Vagina (tissue), 2 donors: ENCODE measurements around the gene FBXW5. TPM values are rescaled to one million over a fixed set of nuclear protein-coding genes. Genes with fewer than 3 reads are reported as not detected.

Experiments used
- DNase-seq, 2 donors: peaks; one replicate each; pipeline ENCODE4 v3.0.0-alpha.2; 2017; ENCODE audit errors: extremely low spot score in 2 of 2
- H3K27ac ChIP-seq: fragments of 200-600 bp; sonication (generic); one replicate; pipeline ENCODE4 v1.5.1; 2019
- H3K27me3 ChIP-seq: fragments of 200-600 bp; sonication (generic); one replicate; pipeline ENCODE4 v1.5.1; 2019
- H3K36me3 ChIP-seq, 2 donors: fragments of 200-600 bp; sonication (generic); one replicate each; pipeline ENCODE4 v1.5.1; 2017 to 2019
- H3K4me1 ChIP-seq: fragments of 200-600 bp; sonication (generic); one replicate; pipeline ENCODE4 v1.5.1; 2019
- H3K4me3 ChIP-seq, 2 donors: fragments of 200-600 bp; sonication (generic); 1 replicate in 1 of 2; 2 replicates in 1 of 2; pipeline ENCODE4 v1.5.1; 2016 to 2019
- H3K9me3 ChIP-seq: fragments of 200-600 bp; sonication (generic); one replicate; pipeline ENCODE4 v1.5.1; 2019
- POLR2A ChIP-seq, 2 donors: fragments of 450-650 bp; IDR thresholded peaks; one replicate each; pipeline ENCODE4 v1.6.1; 2017; ENCODE audit warnings: antibody characterized with exemption in 2 of 2, mild to moderate bottlenecking in 2 of 2, moderate library complexity in 2 of 2
- POLR2AphosphoS5 ChIP-seq, 2 donors: sonication (generic); formaldehyde crosslinking; IDR thresholded peaks; one replicate each; pipeline ENCODE4 v1.9.0; 2017; ENCODE audit warnings: antibody characterized with exemption in 2 of 2, mild to moderate bottlenecking in 2 of 2, low read depth in 1 of 2; ENCODE audit not compliant: insufficient read depth in 1 of 2
- intact Hi-C: fragments of 100-400 bp; cut with DNase I; formaldehyde crosslinking; loops from one replicate; pipeline ENCODE4 v1.15.1; 2023
- total RNA-seq: library from RNA; depleted of rRNA; stranded (reverse); fragments of >200 nt; gene quantifications from one replicate; pipeline ENCODE4 v1.2.3, GENCODE V29; 2016
- TF ChIP-seq, protein P1 (sequence below), 3 experiments: fragments of 450-650 bp in 2 of 3; fragments of 200-600 bp in 1 of 3; sonication (generic) in 1 of 3; IDR thresholded peaks; one replicate each; pipeline ENCODE4 v1.5.1; 2017 to 2019; ENCODE audit warnings: antibody characterized with exemption in 3 of 3, mild to moderate bottlenecking in 2 of 3, moderate library complexity in 2 of 3

The FBXW5 gene, protein sequence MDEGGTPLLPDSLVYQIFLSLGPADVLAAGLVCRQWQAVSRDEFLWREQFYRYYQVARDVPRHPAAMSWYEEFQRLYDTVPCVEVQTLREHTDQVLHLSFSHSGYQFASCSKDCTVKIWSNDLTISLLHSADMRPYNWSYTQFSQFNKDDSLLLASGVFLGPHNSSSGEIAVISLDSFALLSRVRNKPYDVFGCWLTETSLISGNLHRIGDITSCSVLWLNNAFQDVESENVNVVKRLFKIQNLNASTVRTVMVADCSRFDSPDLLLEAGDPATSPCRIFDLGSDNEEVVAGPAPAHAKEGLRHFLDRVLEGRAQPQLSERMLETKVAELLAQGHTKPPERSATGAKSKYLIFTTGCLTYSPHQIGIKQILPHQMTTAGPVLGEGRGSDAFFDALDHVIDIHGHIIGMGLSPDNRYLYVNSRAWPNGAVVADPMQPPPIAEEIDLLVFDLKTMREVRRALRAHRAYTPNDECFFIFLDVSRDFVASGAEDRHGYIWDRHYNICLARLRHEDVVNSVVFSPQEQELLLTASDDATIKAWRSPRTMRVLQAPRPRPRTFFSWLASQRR
- 125 TPM for total RNA-seq

DNA sequence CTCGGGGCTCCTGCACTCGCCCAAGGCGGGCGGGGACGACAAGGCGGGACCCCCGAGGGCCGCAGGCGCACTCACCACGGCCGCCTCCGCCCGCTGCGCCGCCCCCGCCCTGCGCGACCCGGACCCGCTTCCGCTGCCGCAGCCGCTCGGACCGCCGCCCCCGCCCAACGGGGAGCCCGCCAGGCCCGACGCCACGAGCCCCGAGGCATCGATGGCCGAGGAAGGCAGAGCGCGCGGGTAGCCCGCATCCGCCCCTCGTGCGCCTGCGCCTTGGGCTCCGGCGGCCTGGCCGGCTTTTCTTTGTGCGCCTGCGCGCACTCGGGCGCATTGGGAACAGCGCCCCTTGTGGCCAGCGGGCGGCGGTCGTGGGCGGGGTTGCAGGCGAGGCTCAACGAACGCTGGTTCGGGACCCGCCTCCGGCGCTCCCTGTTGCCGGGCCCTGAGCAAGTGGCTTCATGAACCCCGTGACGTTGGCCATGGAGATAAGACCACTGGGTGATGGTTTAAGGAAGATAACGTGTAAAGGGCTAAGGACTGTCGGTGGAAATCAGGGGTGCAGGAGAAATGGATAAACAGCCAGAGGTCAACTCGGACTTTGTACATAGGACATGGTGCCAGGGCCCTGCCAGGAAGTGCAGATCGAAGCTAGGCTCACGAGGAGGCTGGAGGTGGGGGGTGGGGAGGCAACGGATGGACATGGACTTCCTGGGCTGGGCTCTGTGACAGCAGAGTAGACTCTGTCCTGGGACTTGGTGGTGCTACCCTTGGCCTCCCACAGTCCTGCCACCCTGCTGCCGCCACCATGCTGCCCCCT, at the start of gene FBXW5, which contains the start of gene C8G:
Gene FBXW5, minus strand, starts transcription at position 220 of the 814 bp plus-strand sequence. CDS start 655 bp downstream, outside the sequence.
Gene C8G, plus strand, starts transcription at position 725 of the 814 bp plus-strand sequence. Its CDS starts 78 bp downstream, at position 803.
- intact Hi-C loops: loop anchor here (2.0 to 5.0 kb wide), 2 partner anchors 83 to 96 kb away; partner anchors contain the start of genes ABCA2 and PHPT1
- Histone ChIP-seq H3K36me3 (peaks cover 0 to 37% of the 10 kb centered on the region in 2 donors), H3K4me1 (peaks cover 47% of the 10 kb centered on the region), H3K9me3 (no peaks in the 10 kb centered on the region), H3K27me3 (no peaks in the 10 kb centered on the region), H3K27ac (peak within 1 kb of the TSS; percentile 77), H3K4me3 (peak within 1 kb of the TSS; percentile 60 to 83)
- no peak for DNase-seq
- TF ChIP-seq, protein P1, sequence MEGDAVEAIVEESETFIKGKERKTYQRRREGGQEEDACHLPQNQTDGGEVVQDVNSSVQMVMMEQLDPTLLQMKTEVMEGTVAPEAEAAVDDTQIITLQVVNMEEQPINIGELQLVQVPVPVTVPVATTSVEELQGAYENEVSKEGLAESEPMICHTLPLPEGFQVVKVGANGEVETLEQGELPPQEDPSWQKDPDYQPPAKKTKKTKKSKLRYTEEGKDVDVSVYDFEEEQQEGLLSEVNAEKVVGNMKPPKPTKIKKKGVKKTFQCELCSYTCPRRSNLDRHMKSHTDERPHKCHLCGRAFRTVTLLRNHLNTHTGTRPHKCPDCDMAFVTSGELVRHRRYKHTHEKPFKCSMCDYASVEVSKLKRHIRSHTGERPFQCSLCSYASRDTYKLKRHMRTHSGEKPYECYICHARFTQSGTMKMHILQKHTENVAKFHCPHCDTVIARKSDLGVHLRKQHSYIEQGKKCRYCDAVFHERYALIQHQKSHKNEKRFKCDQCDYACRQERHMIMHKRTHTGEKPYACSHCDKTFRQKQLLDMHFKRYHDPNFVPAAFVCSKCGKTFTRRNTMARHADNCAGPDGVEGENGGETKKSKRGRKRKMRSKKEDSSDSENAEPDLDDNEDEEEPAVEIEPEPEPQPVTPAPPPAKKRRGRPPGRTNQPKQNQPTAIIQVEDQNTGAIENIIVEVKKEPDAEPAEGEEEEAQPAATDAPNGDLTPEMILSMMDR (IDR thresholded peaks at IDR 0.05): peak; percentile 94 to 100 (median 99)
- TF ChIP-seq POLR2AphosphoS5 (IDR thresholded peaks at IDR 0.05; ENCODE audit: insufficient read depth in 1 of 2, low read depth in 1 of 2) (peak; percentile 41 to 74), POLR2A (IDR thresholded peaks at IDR 0.05) (peak in 1 of 2 donors; percentile 54)

DNA sequence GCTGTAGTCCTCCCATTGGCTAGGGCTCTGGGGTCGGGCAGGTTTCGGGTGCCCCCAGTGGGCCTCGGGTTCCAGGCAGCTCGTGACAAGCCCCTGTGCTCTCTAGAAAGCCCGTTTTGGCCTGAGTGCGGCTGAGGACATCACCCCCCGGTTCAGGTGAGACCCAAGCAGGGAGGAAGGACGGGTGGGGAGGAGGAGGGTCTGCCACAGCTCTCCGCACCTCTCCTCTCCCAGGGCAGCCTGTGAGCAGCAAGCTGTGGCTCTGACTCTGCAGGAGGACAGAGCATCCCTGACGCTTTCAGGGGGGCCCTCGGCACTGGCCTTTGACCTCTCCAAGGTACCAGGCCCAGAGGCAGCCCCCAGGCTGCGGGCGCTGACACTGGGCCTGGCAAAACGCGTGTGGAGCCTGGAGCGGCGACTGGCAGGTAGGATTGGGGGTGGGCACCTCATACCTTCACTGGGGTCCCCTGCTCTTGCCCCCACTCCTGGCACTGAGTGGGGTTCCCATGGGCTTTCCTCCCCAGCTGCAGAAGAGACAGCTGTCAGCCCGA, 48.4 kb upstream of the FBXW5 start:
- H3K4me3 ChIP-seq: peak overlapping the region; percentile 61 to 91
- DNase-seq: no peak
- H3K4me1 ChIP-seq: peaks cover 52% of the 10 kb centered on the region
- TF ChIP-seq, protein P1 (IDR thresholded peaks at IDR 0.05): no peak
- TF ChIP-seq POLR2A (IDR thresholded peaks at IDR 0.05) (no peak), POLR2AphosphoS5 (IDR thresholded peaks at IDR 0.05; ENCODE audit: insufficient read depth in 1 of 2, low read depth in 1 of 2) (no peak)
- H3K36me3 ChIP-seq: no peaks in the 10 kb centered on the region
- H3K27me3 ChIP-seq: no peaks in the 10 kb centered on the region
- intact Hi-C loops: no loop called here
- H3K9me3 ChIP-seq: no peaks in the 10 kb centered on the region
- peak overlapping the region; percentile 83 for H3K27ac ChIP-seq

DNA sequence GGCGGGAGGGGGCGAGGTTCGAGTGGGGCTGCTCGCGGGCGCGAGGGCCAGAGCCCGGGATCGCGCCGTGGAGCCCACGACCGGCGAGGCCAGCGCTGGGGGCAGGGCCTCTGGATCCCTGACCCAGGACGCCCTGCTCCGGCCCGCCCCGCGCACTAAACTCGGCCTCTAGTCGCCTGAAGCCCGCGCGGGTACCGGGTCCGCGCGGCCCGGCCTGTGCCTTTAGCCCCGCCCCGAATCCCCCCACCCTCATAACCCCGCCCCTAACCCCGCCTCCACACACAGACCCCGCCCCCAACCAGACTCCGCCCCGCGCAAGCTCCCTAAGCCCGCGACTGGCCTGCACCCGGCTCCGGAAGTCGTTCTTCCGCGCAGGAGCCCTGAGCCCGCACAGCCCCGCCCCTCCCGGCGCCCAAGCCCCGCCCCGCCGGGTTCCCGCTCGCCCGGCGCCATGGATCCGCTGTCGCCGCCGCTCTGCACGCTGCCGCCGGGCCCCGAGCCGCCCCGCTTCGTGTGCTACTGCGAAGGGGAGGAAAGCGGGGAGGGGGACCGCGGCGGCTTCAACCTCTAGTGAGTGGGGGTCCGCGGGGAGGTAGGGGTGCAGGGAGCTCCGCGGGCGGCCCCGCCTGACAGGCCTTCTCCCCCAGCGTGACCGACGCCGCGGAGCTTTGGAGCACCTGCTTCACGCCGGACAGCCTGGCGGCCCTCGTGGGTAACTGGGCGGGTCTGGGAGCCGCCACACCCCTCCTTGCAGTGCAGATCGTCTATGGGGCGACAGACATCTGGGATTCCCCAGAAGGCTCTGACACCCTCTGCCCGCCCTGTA, 47.7 kb upstream of the FBXW5 start, which contains the start of gene PAXX:
Gene PAXX, plus strand, starts transcription at position 430 of the 826 bp plus-strand sequence. Its CDS starts 22 bp downstream, at position 452.
- Histone ChIP-seq H3K4me3 (peak within 1 kb of the TSS; percentile 61 to 91), H3K36me3 (no peaks in the 10 kb centered on the region), H3K4me1 (peaks cover 50% of the 10 kb centered on the region), H3K27me3 (no peaks in the 10 kb centered on the region), H3K27ac (peak within 1 kb of the TSS; percentile 83), H3K9me3 (no peaks in the 10 kb centered on the region)
- DNase-seq: no peak
- intact Hi-C loops: no loop called here
- TF ChIP-seq POLR2AphosphoS5 (IDR thresholded peaks at IDR 0.05; ENCODE audit: insufficient read depth in 1 of 2, low read depth in 1 of 2): peak in 1 of 2 donors; percentile 53
- no peak for TF ChIP-seq POLR2A (IDR thresholded peaks at IDR 0.05)
- TF ChIP-seq, protein P1 (IDR thresholded peaks at IDR 0.05): no peak

DNA sequence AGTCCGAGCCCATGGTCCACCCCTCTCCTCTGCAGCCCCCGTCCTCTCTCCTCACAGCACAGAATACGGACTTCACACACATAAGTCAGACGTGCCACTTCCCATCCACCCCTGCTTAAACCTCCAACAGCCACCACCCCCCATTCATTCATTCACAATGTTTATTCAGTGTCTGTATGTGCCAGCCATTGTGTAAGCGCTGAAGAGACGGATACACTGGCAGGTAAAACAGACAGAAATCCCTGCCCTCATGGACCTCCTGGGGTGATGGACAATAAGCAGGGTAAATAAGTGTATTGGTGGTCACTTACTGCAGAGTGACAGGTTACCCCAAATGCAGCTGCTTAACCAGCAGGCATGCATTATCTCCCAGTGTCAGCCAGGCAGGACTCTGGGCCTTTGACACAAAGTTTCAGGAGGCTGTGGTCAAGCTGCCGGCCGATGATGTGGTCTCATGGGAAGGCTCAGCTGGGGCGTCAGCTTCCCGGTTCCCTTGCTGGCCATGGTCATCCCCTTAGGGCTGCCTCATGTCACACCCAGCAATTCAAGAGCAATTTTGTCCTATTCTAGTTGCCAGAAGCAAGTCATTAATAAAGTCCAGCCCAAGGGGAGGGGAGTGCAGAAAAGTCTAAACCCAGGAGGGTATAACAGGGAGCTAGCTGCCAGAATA, 45.8 kb upstream of the FBXW5 start:
- DNase-seq: no peak
- no peaks in the 10 kb centered on the region for H3K36me3 ChIP-seq
- H3K4me1 ChIP-seq: peaks cover 39% of the 10 kb centered on the region
- H3K9me3 ChIP-seq: no peaks in the 10 kb centered on the region
- H3K27ac ChIP-seq: no peak overlapping the region
- intact Hi-C loops: no loop called here
- TF ChIP-seq POLR2AphosphoS5 (IDR thresholded peaks at IDR 0.05; ENCODE audit: insufficient read depth in 1 of 2, low read depth in 1 of 2) (no peak), POLR2A (IDR thresholded peaks at IDR 0.05) (no peak)
- TF ChIP-seq, protein P1 (IDR thresholded peaks at IDR 0.05): no peak
- H3K27me3 ChIP-seq: peaks cover 2% of the 10 kb centered on the region
- H3K4me3 ChIP-seq: no peak overlapping the region
